Measurements from ENCODE around the gene TPBGL.

The TPBGL gene

GRCh38 chr11:75241036-75241905 lies 697 bp downstream of the TPBGL start:
- TF ChIP-seq CTCF (IDR thresholded peaks at IDR 0.05; ENCODE audit: low read depth, low read length) = peak; percentile 40
- peak; percentile 54 for DNase-seq (ENCODE audit: extremely low read depth, low read depth)

GRCh38 chr11:75241906-75242644 lies 1.5 kb downstream of the TPBGL start:
- TF ChIP-seq CTCF (IDR thresholded peaks at IDR 0.05; ENCODE audit: low read depth, low read length) = no peak
- DNase-seq (ENCODE audit: extremely low read depth, low read depth) = no peak

GRCh38 chr11:75242722-75243600 lies 2.4 kb downstream of the TPBGL start:
- TF ChIP-seq CTCF (IDR thresholded peaks at IDR 0.05; ENCODE audit: low read depth, low read length) = no peak

GRCh38 chr11:75244052-75244814 lies 3.7 kb downstream of the TPBGL start:
- no peak for DNase-seq (ENCODE audit: extremely low read depth, low read depth)
- TF ChIP-seq CTCF (IDR thresholded peaks at IDR 0.05; ENCODE audit: low read depth, low read length) = no peak

More at GRCh38 chr11:75242722-75243600, 2.4 kb downstream of the TPBGL start:
- DNase-seq (ENCODE audit: extremely low read depth, low read depth) = no peak

GRCh38 chr11:75245356-75246005 lies 4.9 kb downstream of the TPBGL start:
- DNase-seq (ENCODE audit: extremely low read depth, low read depth) = no peak
- TF ChIP-seq CTCF (IDR thresholded peaks at IDR 0.05; ENCODE audit: low read depth, low read length) = no peak

- TF ChIP-seq CTCF (IDR thresholded peaks at IDR 0.05; ENCODE audit: low read depth, low read length) = no peak
- no peak for DNase-seq (ENCODE audit: extremely low read depth, low read depth)
These were observed 5.6 kb downstream of the TPBGL start for GRCh38 chr11:75246006-75246670.
